Astrocyte of the hippocampus (primary cell): ENCODE measurements around the gene HBS1L.

ENCODE experiments used
- DNase-seq: peaks from one replicate; pipeline ENCODE4 v3.0.0; 2011; ENCODE audit warnings: low read depth, low spot score

The HBS1L gene

DNA sequence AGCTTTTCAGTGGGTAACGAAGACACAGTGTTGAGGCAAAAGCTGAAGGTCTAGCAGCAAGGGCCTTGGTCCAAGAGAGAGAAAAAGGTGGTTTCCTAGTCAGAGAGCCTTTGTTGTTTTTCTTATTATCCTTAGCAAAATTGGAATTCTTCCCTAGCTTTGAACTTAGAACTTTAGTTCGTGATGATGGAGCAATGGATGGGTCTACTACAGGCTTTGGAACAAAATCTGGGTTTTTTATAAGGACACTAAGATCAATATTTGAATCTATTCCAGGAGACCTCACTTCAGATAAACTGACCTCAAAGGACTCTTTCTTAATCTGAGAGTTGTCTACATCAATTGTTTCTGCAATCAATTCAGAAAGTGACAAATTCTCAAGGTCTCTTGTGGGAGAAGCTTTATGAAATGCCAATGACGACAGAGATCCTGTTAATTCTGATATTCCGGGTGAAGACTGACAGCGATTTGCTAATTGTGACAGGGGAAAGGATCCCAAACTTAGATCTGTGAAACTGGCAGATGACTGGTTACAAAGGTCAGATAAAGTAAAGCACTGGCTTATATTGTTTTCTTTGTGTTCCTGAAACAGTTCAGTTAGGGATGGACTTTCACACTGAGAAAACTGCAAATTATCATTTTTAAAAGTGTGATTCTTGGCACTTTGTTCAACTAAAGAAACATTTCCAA lies 17.7 kb downstream of the HBS1L start:
- DNase-seq, result no peak

DNA sequence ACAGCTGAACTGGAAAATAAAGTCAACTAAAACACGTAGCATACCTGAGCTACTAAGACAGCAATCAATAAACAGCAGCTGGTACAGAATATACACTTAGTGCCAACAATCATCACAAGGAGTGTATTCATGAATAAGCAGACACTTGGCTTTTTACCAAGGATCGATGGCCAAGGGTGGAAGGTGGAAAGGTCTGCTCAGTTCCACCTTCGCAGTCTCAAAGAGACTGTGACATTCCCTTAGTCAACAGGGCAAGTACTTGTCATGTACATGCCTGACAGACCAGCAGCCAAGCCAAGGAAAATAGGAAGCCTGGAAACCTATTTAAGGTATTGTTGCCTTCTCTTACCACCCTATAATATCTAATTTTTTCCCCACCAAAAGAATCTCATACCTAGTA lies 21.4 kb downstream of the HBS1L start:
- no peak for DNase-seq

DNA sequence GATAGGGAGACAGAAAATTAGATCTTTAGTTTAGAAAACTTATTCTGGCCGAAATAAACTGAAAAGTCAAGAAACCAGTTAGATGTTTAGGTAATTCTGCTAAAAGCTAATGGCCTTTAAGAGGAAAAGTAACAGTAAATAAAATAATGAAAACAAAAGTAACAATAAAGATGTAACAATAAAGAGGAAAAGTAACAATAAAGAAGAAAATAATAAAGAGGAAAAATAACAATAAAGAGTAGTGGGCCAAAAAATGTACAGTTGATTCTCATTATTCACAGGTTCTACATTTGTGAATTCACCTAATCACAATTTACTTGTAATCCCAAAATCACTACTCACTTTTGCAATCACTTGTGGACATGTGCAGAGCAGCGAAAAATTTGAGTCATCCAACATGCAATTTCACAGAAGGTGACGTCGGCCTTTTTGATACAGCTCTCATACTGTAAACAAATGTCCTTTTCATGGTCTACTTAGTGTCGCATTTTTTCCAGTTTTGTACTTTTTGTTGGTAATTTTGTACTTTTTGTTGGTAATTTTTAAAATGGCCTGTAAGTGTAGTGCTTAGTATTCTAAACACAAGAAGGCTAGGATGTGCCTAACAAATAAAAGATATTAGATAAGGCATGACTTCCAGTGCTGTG lies 24.0 kb downstream of the HBS1L start:
- DNase-seq, result no peak

DNA sequence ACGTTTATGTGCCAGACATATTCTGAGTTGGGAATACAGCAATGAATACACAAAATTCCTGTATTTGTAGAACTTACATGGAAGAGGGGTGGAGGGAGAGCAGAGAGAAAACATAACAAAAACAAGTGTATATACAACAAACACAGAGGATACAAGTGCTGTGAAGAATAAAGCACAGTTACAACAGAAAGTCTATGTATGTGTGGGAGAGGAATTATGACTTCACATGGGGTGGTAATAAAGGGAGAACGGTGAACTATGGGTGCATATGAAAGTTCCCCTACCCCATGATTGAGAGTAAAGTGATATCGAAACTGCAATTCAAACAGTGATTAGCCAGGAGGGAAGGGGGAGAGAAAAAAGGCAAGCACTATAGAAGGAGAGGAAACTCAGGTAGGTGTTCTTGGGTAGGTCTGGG lies 24.6 kb downstream of the HBS1L start:
- no peak for DNase-seq

DNA sequence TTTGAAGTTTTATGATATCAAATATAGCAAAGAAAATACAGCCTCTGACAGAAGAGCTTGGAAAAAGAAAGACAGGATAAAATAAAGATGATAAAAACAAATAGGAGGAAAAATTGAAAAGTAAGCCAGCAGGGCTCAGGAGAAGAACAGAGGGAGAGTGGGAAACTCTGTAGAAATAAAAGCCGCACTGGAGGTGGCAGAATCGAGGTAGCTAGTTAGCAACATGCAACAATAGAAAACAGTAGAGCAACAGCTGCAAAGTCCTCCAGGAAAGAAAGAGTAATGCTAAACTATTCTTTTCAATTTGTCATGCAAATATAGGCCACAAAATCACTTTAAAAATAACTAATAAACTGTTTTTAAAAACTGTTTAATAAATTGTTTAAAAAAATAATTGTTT lies 28.8 kb downstream of the HBS1L start:
- DNase-seq, result no peak

DNA sequence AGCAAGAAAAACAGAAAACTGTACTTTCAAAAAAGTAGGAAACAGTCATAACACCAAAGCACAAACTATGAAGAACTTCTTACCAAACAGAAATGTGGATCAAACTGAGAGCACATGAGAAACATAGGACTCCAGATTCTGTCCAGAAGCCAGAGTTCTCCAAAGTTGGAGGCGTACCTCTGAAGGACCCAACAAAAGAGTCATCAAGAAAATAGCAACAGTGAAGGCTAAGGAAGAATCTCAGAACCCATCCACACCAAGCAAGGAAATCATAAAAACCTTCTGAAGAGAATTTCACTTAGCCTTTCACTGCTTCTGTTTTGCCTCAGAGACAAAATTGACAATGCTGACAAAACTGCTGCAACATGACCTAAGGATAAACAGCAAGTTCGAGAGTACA lies 29.4 kb downstream of the HBS1L start:
- no peak for DNase-seq

DNA sequence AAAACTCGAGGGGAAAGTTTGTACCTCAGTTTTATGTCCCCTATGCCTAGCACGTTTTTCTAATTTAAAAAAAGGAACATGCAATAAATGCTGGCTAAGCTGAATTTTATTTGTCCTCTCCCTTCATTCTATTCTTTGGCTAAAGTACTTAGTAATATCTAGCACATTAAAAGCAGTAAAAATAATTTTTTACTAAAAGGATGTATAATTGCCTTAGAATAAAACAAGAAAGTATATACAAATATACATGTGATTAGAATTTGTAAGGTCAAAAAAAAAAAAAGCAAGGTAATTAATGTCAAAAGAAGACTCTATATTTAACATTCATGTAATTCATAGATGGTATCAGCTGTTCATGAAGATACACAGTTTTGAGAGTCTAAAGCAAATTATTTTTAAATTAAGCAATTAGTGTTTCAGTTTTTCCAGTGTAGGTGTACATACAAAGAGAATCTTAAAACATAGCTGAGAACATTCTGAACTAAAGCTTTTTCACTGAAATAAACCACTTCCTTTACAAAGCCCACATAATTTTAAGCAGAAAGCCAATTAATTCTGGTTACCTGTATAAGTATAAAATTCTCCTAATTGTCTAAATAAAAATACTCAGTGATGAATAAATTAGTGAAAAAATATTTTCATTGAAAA lies 32.4 kb downstream of the HBS1L start:
- no peak for DNase-seq

DNA sequence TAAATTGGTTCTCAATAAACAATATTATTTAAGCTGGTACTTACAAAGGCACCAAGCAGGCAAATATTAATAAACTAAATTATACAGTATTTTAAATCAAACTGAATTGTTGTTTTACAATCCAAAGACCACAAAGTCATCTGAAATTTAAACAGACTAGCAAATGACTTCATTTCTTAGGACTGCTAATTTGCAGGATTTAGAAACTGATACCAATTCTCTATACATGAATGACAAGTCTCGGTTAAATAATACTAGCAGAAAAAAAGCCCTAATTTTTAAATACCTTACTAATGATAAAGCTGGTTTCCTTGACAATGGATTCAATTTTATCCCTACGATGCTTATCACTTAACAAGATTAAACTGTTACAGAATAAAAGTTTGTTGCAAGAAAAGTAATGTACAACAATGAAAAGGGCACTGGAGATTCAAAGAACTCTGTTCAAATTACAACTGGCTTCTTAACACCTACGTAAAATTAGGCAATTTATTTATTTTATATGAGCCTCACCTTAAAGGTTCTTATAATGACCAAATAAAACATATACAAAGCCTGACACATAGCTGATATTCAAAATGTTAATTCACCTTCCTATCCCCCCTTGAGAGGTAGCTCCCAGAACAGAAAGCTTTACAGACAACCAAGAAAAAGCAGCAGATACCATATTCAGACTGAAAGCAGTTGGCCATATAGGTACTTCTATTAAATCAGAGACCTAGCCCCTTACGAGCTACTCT lies 33.1 kb downstream of the HBS1L start:
- no peak for DNase-seq

DNA sequence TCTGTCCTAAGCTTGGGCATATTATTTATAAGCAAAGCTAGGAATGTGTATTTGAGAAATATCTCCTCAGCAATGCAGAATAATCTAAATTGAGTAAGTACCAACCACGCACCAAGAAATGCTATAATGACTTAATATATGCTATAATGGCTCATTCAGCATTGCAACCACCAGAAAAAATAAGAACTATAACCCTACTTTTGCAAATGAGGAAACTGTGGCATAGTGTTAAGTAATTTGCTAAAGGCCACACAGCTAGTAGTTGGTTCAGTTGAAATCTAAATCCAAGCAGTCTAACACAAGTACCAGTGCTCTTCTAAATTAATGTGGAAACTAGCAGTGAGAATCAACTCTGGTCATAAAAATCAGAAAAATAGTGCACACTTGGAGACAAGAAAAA lies 35.7 kb downstream of the HBS1L start:
- DNase-seq, result no peak

DNA sequence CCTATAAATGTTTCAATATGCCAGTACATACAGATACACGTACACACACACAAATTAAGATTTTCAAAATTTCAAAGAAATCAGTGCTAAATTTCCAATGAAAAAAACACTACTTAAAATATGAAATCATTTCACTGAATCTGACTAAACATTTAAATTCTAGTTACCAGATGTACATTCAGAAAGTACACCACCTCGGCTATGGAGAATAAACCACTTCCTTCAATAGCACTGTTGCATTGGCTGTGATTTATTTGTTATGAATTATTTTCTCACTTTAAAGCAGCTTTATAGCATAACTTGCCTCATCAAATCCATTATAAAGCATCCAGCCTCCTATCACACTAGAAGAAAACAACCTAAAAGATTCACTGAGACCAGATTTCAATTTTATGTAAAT lies 36.6 kb downstream of the HBS1L start:
- no peak for DNase-seq

DNA sequence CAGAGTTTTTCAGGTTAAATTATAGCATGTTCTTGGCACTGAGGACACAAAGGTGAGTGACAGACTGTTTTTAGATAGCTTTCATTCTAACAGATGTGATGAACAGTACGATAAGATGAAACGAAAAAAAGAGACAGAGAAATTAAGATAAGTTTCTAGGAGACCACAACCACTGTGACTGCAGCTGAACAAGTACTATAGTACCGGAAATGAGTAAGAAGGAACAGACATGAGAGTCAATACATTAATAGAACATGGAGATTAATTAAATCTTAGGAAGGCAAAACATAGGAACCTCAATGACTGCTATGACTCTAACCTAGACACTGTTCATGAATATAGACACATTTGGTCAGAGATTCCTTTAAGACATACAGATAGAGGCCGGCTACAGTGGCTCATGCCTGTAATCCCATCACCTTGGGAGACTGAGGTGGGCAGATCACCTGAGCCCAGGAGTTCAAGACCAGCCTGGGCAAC lies 40.2 kb downstream of the HBS1L start:
- no peak for DNase-seq

DNA sequence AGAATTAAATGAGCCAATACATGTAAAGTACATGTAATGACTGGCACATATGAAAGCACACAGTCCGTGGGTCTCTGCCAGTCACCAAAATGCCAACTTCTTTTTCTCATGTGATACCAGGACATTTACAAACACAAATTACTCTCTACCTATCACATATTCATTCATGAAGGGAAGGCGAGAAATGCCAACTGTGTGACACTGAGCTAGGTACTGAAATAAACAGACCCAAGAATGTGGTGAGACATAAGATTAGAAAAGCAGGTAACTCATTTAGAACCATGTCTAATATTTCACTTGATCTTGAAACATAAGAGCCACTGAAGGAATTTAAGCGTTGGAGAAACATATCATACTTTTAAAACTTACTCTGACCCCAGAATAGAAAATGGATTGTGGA lies 41.4 kb downstream of the HBS1L start:
- no peak for DNase-seq

DNA sequence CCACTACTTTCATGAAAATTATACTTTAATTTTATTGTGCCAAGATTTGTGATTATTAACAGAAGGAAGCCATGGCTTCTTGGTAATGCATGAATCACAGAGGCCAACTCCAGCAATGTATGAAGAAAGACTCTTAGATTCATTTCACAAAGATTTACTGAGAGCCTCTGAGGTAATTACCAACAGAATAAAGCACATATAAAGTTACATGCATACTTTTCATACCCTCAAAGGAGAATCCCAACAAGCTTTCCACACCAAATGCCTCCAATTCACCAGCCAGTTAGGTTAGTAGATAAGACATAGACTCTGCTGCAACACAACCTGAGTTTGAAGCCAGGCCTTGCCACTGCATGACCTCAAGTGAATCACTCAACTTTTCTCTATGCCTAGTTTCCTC lies 41.9 kb downstream of the HBS1L start:
- no peak for DNase-seq

DNA sequence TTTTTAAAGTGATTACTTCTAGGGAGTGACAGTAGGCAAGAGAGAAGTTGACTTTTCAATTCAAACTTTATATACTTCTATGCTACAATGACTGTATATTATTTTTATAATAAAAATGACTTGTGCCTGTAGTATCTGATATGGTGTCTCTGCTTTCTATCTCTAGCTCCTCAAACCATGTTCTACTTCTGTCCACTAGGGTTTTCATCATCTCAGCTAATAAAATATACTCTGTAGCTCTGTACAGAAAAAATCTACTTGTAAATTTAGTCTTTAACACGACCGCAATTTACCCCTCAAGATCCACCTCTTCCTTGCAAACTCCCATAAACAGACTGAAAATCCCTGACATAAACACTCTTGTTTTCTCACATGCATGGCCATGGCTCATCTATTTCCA lies 42.3 kb downstream of the HBS1L start:
- no peak for DNase-seq

DNA sequence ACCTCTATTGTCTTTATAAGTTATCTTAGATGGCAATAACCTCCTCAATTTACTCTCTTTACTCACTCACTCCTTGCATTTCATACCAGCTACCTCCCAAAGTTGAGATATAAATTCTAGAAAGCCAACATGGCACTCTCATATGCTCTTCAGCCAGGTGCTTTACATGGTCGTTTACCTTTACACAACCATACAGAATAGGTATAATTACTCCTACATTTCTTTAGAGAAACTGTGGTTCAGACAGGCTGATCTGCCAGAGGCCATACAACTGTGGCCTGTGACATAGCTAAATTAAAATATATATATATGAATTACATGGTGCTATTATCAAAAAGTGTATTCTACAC lies 45.7 kb downstream of the HBS1L start:
- no peak for DNase-seq

DNA sequence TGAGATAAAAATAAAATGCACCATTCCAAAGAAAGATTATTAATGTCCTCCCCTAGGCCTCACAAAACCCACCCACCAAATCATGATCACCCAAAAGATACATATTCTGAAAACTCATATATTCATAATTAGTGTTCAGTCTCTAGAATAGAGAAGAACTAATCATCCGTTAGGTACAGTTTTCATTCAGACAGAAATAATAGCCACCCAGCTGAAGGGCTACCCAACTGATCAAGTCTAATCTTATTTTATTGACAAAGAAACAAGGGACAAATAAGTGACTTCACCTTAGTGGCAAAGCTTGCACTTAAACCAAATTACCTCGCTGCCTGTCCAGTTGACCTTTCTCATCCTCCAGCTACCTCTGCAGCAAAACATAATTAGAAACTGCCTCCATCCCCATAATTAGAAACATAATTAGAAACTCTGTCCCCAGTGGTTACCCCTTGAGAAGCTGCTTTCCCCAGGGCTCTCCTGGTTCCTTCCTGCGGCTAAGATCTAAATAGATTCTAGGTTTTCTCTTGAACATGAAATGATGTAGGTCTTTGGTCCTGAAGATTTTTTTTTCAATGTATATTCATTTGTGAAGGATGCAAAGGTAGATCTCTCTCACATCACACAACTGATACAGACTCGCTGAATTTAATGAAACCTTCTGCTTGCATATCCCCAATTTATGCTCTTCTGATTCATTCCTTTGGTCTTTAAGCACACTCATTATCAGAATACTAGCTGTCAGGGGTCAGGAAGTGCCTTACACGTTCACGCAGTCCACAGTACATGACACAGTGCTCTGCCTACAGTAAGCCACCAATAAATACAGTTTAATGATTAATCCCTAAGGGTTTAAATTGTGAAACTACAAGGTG lies 46.3 kb downstream of the HBS1L start:
- no peak for DNase-seq

DNA sequence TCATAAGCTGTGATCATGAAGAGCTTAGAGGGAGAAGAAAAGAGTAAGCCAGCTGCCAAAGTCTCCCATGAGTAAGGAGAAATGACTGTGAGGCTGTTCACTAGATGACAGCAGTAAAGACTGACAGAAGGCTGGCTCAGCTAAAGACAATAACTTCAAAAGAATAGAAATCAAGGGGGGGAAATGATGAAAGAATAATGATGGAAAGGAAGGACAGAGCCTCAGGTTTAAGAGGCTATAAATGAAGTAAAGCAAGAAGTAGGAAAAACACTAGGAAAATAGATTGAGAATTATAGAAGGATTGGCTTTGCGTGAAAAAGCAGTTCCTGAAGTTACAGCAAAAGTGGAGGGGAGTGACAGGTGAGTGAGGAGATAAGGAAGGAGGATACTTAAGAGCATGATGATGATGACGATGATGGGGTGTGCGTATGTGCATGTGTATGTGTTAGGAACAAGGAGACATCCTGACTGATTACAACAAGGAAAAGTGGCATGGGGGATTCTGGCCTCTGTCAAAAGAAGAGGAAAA lies 48.2 kb downstream of the HBS1L start:
- no peak for DNase-seq

DNA sequence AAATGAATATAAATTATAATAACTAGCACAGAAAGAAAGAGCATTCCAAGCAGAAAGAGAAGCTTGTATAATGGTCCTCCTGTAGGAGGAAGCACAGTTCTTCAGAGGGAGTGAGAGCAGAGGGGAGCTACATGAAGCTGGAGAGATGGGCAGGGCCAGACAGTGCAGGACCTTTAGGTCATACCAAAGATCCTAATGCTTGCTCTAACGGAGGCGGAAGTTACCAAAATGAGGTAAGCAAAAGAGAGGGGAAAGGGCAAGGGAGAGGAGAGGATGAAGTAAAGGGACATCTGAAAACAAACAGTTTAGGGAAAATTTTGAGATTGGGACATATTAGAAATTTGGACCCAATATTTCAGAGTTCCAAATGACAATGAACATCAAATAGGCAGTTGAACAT lies 50.2 kb downstream of the HBS1L start:
- no peak for DNase-seq

DNA sequence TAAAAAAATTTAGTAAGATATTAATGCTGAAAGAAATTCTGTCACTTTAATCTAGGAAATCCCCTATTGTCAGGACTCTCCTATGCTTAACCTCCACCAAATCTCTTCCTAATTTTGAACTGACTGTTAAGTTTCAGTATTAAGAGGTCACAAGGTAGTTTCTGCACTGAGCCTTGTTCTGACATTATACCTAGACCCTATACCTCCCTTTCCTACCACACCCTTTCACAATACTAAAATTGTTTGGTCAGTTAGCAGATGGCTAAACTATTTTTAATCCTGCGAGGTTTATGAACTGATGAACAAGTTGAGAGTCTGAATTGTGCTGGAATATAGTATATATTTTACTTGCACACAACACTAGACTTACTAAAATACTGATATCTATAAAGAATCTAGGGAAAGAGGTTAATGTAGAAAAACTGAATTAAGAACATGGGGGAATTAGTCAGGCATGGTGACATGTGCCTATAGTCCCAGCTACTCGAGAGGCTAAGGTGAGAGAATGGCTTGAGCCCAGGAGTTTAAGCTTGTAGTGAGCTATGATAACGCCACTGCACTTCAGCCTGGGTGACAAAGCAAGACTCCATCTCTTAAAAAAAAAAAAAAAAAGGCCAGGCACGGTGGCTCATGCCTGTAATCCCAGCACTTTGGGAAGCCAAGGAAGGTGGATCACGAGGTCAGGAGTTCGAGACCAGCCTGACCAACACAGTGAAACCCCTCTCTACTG lies 51.5 kb downstream of the HBS1L start:
- DNase-seq, result no peak

DNA sequence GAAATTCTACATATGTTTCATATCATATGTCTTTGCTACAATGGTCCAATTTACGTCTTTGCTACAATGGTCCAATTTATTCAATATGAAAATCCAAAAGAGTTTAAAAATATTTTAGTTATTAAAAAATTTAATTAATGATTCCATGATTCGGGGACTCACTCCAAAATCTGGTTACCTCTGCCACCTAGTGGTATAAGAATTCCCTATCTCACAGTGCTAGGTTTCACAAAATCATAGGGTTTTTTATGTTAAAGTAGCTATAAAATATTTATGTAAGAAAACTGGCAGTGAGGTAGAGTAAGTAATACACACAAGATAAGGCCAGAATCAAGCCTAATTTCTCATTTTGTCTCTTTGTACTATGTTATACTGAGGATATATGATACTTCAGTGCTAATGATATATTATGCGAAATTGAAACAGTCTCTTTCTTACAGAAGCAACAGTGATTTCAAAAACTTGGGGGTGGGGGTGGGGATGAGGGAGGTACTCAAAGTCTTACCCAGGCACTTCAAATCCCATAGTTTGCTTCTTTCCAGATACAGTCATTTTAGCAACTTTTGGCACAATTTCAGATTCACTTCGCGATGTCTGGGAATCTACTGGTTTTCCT lies 52.3 kb downstream of the HBS1L start:
- peak; percentile 29 for DNase-seq
